Gastrocnemius medialis (tissue), 4 donors: ENCODE data around the gene SMG5.

Experiments
- POLR2A ChIP-seq, 2 donors: fragments of 450-650 bp; IDR thresholded peaks; one replicate each; pipeline ENCODE4 v1.6.1; 2017; ENCODE audit warnings: antibody characterized with exemption in 2 of 2, mild to moderate bottlenecking in 2 of 2, moderate library complexity in 2 of 2
- TF ChIP-seq, protein P1 (sequence below), 5 experiments: fragments of 450-650 bp in 3 of 5; fragments of 200-600 bp in 2 of 5; sonication (generic) in 2 of 5; IDR thresholded peaks in 4 of 5; conservative IDR thresholded peaks in 1 of 5; 1 replicate in 4 of 5; 2 replicates in 1 of 5; pipeline ENCODE4 v1.5.1; 2016 to 2019; ENCODE audit warnings: antibody characterized with exemption in 5 of 5, mild to moderate bottlenecking in 3 of 5, moderate library complexity in 3 of 5

DNA sequence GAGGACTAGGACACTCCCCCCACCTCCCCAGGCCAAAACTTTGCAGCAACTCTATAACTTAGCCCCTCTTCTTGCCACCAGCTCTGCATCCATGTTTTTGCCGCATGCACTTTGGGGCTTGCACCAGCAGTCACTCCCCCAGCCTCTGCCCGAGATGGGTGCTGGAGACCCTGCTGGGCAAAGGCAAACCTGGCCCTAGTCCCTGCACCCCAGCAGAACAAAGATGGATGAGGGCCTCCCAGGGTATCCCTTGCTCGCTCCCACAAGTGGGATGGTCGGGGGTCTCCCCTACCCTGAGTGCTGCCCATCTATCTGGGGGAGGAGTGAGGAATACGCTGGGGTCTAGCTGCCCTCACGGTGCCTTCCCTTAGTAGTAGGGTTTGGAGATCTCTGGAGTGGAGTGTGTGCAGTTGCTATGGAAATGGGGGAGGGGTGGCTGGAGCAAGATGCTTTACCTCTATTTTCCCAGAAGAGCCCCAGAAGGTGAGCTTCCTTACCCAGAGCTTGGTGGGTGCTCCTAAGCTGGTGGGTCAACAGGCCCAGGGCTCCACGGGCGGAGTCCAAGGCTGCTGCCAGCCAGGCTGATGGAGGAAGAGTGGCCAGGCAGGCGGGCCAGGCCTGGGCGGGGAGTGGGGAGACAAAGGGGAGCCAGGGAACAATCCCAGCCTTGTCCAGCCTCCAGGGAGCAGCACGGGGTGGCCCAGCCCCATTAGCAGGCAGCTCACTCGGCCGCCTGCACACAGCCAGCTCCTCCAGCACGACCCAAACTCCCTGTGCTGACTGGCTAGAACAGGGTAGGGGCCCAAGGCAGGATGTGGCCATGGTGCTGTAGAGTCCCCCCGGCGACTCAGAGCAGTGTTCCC is 34.9 kb downstream of the SMG5 start, which contains the start of gene PAQR6:
- TF ChIP-seq, protein P1, sequence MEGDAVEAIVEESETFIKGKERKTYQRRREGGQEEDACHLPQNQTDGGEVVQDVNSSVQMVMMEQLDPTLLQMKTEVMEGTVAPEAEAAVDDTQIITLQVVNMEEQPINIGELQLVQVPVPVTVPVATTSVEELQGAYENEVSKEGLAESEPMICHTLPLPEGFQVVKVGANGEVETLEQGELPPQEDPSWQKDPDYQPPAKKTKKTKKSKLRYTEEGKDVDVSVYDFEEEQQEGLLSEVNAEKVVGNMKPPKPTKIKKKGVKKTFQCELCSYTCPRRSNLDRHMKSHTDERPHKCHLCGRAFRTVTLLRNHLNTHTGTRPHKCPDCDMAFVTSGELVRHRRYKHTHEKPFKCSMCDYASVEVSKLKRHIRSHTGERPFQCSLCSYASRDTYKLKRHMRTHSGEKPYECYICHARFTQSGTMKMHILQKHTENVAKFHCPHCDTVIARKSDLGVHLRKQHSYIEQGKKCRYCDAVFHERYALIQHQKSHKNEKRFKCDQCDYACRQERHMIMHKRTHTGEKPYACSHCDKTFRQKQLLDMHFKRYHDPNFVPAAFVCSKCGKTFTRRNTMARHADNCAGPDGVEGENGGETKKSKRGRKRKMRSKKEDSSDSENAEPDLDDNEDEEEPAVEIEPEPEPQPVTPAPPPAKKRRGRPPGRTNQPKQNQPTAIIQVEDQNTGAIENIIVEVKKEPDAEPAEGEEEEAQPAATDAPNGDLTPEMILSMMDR (IDR thresholded peaks at IDR 0.05 in 4 of 5, conservative IDR thresholded peaks at IDR 0.05 in 1 of 5): no peak
- TF ChIP-seq POLR2A (IDR thresholded peaks at IDR 0.05): no peak
